Thoracic aorta (tissue), 2 donors: Measurements from ENCODE around the gene TRERF1. TPM values are rescaled to one million over a fixed set of nuclear protein-coding genes. Genes with fewer than 3 reads are reported as not detected.

Experiments
- ATAC-seq: fragments of 150-250 bp; one replicate; pipeline ENCODE4 v1.8.0; 2017; ENCODE audit warnings: low read depth; ENCODE audit not compliant: insufficient number of reproducible peaks, low FRiP score
- DNase-seq: peaks from one replicate; pipeline ENCODE4 v3.0.0-alpha.2; 2020; ENCODE audit warnings: low spot score
- H3K27ac ChIP-seq, 2 donors: fragments of 200-600 bp; sonication (generic); 1 replicate in 1 of 2; 2 replicates in 1 of 2; pipeline ENCODE4 v1.5.1; 2016; ENCODE audit warnings: mild to moderate bottlenecking in 2 of 2, moderate library complexity in 2 of 2
- H3K27me3 ChIP-seq: fragments of 200-600 bp; sonication (generic); replicated peaks from 2 replicates; pipeline ENCODE4 v1.6.0; 2016; ENCODE audit warnings: mild to moderate bottlenecking; ENCODE audit not compliant: insufficient read depth
- H3K36me3 ChIP-seq: fragments of 200-600 bp; sonication (generic); one replicate; pipeline ENCODE4 v1.5.1; 2016
- H3K4me1 ChIP-seq, 2 donors: fragments of 200-600 bp; sonication (generic); 1 replicate in 1 of 2; 2 replicates in 1 of 2; pipeline versions ENCODE4 v1.5.1 to v1.6.0; 2016; ENCODE audit warnings: low read depth in 2 of 2, mild to moderate bottlenecking in 1 of 2; ENCODE audit not compliant: control insufficient read depth in 1 of 2
- H3K4me3 ChIP-seq: fragments of 200-600 bp; sonication (generic); 2 replicates; pipeline ENCODE4 v1.5.1; 2016; ENCODE audit warnings: mild to moderate bottlenecking
- H3K9me3 ChIP-seq: fragments of 200-600 bp; sonication (generic); 2 replicates; pipeline ENCODE4 v1.5.1; 2016
- CTCF ChIP-seq: fragments of 200-600 bp; sonication (generic); IDR thresholded peaks from one replicate; pipeline ENCODE4 v1.5.1; 2019; ENCODE audit warnings: antibody characterized with exemption
- total RNA-seq, 2 donors: library from RNA; depleted of rRNA; stranded (reverse); fragments of >200 nt; gene quantifications; one replicate each; pipeline versions ENCODE4 v1.1.0 to v1.2.3, GENCODE V29; 2016

Gene TRERF1
- total RNA-seq, 2 donors from 2014 or later = 4.6 to 5.0 TPM

GRCh38 chr6:42402184-42402583 is 49.5 kb downstream of the TRERF1 start:
- H3K27ac ChIP-seq = no peak overlapping the region
- no peaks in the 10 kb centered on the region for H3K36me3 ChIP-seq
- no peak overlapping the region for H3K4me3 ChIP-seq
- H3K27me3 ChIP-seq = no peaks in the 10 kb centered on the region
- no peaks in the 10 kb centered on the region for H3K9me3 ChIP-seq
- ATAC-seq = no peak
- no peak for TF ChIP-seq CTCF
- H3K4me1 ChIP-seq = no peaks in the 10 kb centered on the region
- DNase-seq = no peak

- Histone ChIP-seq H3K9me3 (no peaks in the 10 kb centered on the region), H3K4me3 (no peak overlapping the region), H3K27me3 (no peaks in the 10 kb centered on the region), H3K36me3 (no peaks in the 10 kb centered on the region), H3K4me1 (no peaks in the 10 kb centered on the region), H3K27ac (no peak overlapping the region)
- ATAC-seq (no peak), DNase-seq (no peak)
- no peak for TF ChIP-seq CTCF
Measured at GRCh38 chr6:42401613-42401951, 50.1 kb downstream of the TRERF1 start.

- Histone ChIP-seq H3K4me1 (no peaks in the 10 kb centered on the region), H3K4me3 (no peak overlapping the region), H3K27me3 (no peaks in the 10 kb centered on the region), H3K9me3 (no peaks in the 10 kb centered on the region), H3K27ac (no peak overlapping the region), H3K36me3 (no peaks in the 10 kb centered on the region)
- ATAC-seq = no peak
- DNase-seq = no peak
- TF ChIP-seq CTCF = no peak
Measured at GRCh38 chr6:42400886-42401612, 50.7 kb downstream of the TRERF1 start.

GRCh38 chr6:42400061-42400760 is 51.5 kb downstream of the TRERF1 start:
- DNase-seq = no peak
- no peak for TF ChIP-seq CTCF
- Histone ChIP-seq H3K36me3 (no peaks in the 10 kb centered on the region), H3K9me3 (no peaks in the 10 kb centered on the region), H3K27ac (no peak overlapping the region), H3K4me1 (no peaks in the 10 kb centered on the region), H3K4me3 (no peak overlapping the region), H3K27me3 (no peaks in the 10 kb centered on the region)
- ATAC-seq = no peak

- no peaks in the 10 kb centered on the region for H3K4me1 ChIP-seq
- no peak for DNase-seq
- no peaks in the 10 kb centered on the region for H3K36me3 ChIP-seq
- no peak for ATAC-seq
- H3K4me3 ChIP-seq = no peak overlapping the region
- H3K27ac ChIP-seq = no peak overlapping the region
- TF ChIP-seq CTCF = no peak
- no peaks in the 10 kb centered on the region for H3K9me3 ChIP-seq
- no peaks in the 10 kb centered on the region for H3K27me3 ChIP-seq
Measured at GRCh38 chr6:42396720-42397119, 55.0 kb downstream of the TRERF1 start.
